ENCODE data around the gene SLC9A7.

The SLC9A7 gene

DNA sequence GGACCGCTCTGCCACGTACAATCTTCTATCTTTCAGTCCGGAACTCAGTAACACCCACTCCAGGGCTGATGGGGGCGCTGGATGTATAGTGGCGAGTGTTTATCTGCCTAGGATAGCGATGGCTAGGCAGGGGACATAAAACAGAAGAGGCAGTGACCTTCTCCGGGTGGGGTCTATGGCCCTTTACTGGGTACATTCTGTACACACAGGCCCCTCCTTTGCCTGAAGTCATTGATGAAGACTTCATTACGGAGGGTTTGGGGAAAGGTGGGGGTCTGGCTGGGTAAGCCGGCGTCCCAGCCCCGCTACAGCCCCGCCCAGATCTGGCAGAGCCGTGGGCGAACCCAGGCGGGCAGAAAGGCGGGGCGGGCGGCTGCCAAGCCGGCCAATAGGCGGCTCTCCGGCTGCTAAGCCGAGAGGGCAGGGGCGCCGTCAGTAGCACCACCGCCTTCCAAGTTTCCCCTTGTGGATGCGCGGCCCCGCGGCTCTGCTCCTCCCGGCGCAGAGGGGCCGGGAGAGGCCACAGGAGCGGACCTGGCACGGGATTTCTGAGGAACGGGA lies 185.5 kb downstream of the SLC9A7 start, which contains the start of gene CHST7:
Gene CHST7 (plus strand): TSS at position 435 of the 561 bp plus-strand sequence. CDS start 167 bp downstream, outside the sequence.
- peak; percentile 79 for DNase-seq (ENCODE audit: low read depth)

DNA sequence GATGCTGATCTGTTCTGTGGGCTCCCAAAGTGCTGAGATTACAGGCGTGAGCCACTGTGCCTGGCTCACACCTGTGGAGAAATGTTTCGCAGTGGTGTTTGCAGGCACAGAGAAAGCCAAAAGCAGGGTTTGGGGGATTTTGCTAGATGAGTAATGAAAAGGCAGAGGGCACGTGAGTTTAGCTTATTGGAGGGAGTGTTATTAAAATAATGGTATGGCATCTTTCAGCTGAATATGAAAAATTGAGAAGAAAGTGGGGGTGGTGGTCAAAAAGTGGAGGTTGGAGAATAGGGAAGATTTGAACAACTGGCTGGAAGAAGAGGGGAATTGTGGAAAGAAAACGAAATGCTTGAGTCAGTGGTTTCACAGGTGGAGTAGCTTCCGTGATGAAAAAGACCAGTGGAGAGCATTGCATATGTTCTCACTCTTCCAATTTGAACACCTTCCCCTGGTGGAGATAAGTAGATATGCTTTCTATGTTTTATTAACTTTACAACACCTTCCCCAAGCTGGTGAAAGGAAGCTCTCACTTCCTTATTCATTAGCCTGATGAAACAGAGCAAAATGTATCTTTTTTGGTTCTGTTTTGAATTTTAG lies 186.5 kb downstream of the SLC9A7 start:
- no peak for DNase-seq (ENCODE audit: low read depth)

DNA sequence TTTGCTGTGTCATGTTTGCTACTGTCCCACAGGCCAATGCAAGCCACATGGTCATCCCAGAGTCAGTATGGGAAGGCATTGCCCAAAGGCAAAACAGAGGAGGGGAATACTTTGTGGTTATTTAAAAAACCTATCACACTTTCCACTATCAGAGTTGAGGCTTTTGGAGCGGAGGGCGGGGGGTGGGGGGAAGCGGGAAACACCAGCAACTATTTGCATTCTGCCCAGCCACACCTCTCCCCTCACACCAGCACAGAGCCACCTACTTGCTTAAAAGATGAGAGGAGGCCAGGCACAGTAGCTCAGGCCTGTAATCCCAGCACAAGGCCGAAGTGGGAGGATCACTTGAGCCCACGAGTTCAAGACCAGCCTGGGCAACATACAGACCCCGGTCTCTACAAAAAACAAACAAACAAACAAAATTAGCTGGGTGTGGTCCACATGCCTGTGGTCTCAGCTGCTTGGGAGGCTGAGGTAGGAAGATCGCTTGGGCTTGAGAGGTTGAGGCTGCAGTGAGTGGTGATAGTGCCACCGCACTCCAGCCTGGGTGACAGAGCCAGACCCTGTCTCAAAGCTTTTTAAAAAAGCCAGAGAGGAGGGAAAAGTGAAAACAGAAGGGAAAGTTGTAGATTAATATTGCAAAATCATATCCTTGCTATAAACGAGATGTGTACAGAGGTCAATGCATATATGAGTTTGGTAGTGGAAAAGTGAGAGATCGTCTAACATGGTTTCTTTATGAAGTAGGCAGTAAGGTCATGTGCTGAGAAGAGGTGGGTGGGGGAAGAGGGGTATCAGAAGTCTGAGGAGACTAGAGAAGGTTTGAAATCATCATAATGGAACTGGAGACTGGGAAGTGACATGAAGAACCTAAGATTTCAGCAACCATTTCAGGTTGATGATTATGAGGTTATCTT lies 187.2 kb downstream of the SLC9A7 start:
- no peak for DNase-seq (ENCODE audit: low read depth)

DNA sequence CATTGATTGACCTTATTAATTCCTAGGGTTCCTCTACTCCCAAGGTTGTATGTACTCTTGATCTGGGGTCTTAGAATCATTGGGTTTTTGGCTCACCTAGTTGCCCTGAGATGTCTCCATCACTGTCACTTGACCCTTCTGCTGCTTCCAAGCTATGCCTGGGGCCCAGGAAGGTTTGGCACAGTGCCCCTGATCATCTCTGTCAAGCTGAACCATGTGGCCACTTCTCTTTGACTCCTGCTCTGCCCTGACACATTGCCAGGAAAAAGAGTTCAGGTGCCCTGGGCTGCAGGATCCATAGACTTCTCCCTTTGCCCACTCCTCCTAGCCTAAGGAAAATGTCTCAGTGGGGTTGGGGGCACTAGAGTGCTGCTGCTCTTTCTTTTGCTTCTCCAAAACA lies 189.3 kb downstream of the SLC9A7 start:
- no peak for DNase-seq (ENCODE audit: low read depth)

DNA sequence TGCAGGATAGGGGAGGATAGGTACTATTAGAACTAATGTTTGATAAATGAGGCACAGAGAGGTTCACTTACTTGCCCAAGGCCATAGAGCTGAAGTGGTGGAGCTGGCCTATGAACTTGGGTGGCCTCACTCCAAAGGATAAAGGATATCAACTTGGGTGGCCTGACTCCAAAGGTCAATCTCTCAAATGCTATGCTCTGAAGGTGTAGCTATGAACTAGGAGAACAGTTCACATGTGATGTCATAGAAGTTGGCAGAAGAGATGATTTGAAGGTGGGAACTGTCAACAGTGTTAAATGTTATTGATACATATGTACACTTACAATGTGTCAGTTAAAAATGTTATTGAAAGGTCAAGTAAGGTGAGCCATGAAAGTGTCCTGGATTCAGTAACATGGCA lies 191.5 kb downstream of the SLC9A7 start:
- no peak for DNase-seq (ENCODE audit: low read depth)

DNA sequence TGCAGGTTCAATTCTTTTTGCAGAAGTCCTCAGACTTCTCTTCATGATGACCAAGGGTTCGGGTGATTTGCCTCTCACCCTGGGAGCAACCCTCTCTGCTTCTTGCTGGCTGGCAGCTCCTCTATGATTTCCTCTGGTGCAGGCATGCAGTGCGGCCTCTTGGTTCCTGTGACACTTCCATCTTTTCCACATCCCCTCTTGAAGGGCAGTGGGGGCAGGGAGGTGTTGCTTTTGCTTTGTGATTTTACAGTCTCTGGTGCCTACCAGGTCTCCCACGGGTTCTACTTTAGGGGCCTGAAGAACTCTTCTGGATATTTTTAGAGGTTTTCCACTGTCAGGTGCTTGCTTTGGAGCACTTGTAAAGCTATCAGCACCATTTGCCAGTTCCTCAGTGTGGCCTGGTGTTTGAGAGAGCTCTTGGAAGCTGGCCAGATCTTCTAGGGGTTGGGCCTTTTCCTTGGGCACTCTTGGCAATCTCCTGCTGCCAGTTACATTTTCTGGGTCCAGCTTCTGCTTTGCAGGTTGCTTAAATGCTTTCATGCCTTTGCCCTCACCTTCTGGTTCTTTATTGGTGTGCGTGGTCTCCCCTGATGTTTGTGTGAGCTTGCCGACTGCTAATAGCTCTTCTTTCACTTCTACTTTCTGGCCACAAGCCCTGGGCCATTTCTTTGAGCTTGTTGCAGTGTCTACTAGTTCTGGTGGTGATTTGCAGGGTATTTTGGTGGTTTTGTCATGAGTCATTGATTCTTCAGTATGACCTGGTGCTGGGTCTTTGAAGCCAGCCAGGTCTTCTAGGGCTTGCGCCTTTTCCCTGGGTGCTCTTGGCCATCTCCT lies 196.9 kb downstream of the SLC9A7 start:
- DNase-seq (ENCODE audit: low read depth), result peak; percentile 8

DNA sequence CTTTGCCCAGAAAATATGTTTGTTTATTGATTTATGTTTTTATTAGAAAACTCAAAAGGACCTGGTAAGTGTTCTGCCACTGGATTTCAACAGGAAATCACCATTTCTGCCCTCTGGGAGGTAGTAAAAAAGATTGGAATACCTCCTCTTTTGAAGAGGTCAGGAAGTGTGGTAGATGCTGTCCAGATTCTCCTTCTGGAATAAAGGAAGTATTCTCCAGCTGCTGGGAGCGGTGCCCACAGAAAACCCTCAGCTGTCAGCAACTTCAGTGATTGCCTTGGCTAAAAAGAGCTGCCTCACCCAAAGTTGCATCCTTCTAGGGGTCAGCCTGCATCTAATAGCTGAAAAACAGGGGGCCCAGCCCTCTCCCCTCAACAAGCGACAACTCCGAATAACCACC lies 199.9 kb downstream of the SLC9A7 start:
- peak; percentile 28 for DNase-seq (ENCODE audit: low read depth)

DNA sequence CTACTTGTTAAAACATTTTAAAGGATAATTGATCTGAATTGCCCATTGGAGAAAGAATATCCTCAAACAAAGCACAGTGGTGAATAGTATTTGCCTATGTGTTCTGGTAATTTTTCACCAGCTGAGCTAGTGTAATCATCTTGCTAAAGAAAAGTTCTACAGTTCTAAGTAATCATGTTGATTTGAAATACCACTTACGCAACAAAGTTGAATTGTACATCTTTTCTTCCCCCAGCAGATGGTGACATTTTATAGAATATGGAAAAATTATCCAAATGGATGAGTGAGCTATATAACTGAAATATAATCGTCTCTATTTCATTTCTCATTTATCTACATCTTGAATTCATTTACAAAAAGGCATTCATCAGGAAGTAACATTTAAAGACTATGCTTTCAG lies 204.0 kb downstream of the SLC9A7 start:
- DNase-seq (ENCODE audit: low read depth), result peak; percentile 43

DNA sequence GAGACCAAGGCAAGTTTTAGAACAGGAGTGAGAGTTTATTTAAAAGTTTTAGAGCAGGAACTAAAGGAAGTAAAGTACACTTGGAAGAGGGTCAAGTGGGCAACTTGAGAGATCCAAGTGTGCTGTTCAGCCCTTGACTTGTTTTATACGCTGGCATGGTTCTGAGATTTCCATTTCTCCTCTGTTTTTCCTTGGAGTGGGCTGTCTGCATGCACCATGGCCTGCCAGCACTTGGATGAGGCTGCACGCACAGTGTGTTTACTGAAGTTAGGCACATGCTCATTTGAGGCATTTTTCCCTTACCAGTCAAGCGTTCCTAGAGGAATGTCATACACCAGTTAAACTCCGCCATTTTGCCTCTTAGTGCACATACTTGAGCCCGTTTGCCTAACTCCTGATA lies 205.0 kb downstream of the SLC9A7 start:
- no peak for DNase-seq (ENCODE audit: low read depth)

DNA sequence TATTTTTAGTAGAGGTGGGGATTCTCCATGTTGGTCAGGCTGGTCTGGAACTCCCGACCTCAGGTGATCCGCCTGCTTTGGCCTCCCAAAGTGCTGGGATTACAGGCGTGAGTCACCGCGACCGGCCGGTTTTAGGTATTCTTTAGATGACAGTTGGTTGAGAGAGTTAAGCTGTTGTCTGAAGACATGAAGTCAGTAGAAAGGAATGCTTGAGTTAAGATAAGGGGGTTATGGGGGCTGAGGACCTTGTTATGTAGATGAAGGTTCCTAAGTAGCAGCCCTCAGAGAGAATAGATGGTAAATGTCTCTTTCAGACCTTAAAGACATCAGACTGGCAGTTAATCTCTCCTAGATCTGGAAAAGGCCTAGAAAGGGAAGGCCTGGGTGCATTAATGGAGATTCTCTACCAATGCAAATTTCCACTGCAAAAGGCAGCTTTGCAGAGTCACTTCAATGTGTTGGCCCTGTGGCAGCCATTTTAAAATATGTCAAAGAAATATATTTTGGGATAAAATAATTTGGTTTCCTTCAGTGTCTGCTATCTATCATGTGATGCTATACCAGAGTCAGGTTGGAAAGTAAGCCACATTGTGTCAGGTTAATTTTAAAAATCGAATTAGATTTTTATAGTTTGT lies 207.3 kb downstream of the SLC9A7 start:
- DNase-seq (ENCODE audit: low read depth), result peak; percentile 63

DNA sequence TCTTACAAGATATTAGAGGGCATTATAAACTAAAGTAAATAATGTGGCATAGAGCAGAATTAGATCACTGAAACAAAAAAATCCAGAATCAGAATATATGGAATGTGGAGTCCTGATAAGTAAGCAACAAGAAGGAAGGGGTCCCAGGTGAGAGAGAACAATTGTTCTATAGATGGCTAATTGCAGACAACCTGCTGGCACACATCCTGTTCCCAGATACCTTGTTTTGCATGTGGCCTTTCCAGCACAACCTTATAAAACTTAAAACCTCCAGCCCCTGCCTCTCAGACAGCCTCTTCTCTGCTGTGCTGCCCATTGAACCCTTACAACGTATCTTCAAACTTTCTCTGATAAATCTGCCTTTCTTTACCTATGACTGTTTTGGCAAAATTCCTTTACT lies 209.0 kb downstream of the SLC9A7 start:
- DNase-seq (ENCODE audit: low read depth), result no peak

Measured in EH (cell line).